Measurements from ENCODE around the gene IDUA.

Gene IDUA

GRCh38 chr4:950136-951020, 36.5 kb upstream of the IDUA start:
- Histone ChIP-seq H3K27me3 (ENCODE audit: control insufficient read depth in 5 of 5, insufficient read depth in 4 of 5, low read length in 5 of 5) (no peaks in the 10 kb centered on the region), H3K9me3 (ENCODE audit: control insufficient read depth in 5 of 5, low read length in 5 of 5) (no peaks in the 10 kb centered on the region), H3K4me1 (ENCODE audit: control insufficient read depth in 5 of 5, insufficient read depth in 5 of 5, low read length in 5 of 5) (peaks cover 0 to 3% (median 0%) of the 10 kb centered on the region in 5 donors), H3K27ac (ENCODE audit: low read depth, low read length) (no peak overlapping the region), H3K36me3 (ENCODE audit: control insufficient read depth in 5 of 5, insufficient read depth in 5 of 5, low read length in 5 of 5) (peaks cover 0 to 43% (median 30%) of the 10 kb centered on the region in 5 donors), H3K4me3 (ENCODE audit: low read depth in 1 of 5, low read length in 5 of 5) (no peak overlapping the region), H3K9ac (ENCODE audit: low read length in 5 of 5) (no peak overlapping the region)

GRCh38 chr4:951186-951585, 35.7 kb upstream of the IDUA start:
- Histone ChIP-seq H3K27me3 (ENCODE audit: control insufficient read depth in 5 of 5, insufficient read depth in 4 of 5, low read length in 5 of 5) (no peaks in the 10 kb centered on the region), H3K36me3 (ENCODE audit: control insufficient read depth in 5 of 5, insufficient read depth in 5 of 5, low read length in 5 of 5) (peaks cover 0 to 51% (median 32%) of the 10 kb centered on the region in 5 donors), H3K9me3 (ENCODE audit: control insufficient read depth in 5 of 5, low read length in 5 of 5) (no peaks in the 10 kb centered on the region), H3K4me3 (ENCODE audit: low read depth in 1 of 5, low read length in 5 of 5) (no peak overlapping the region), H3K4me1 (ENCODE audit: control insufficient read depth in 5 of 5, insufficient read depth in 5 of 5, low read length in 5 of 5) (peaks cover 0 to 3% (median 0%) of the 10 kb centered on the region in 5 donors), H3K9ac (ENCODE audit: low read length in 5 of 5) (no peak overlapping the region), H3K27ac (ENCODE audit: low read depth, low read length) (no peak overlapping the region)

GRCh38 chr4:951594-952468, 35.0 kb upstream of the IDUA start:
- Histone ChIP-seq H3K9me3 (ENCODE audit: control insufficient read depth in 5 of 5, low read length in 5 of 5) (no peaks in the 10 kb centered on the region), H3K9ac (ENCODE audit: low read length in 5 of 5) (no peak overlapping the region), H3K36me3 (ENCODE audit: control insufficient read depth in 5 of 5, insufficient read depth in 5 of 5, low read length in 5 of 5) (peaks cover 0 to 51% (median 32%) of the 10 kb centered on the region in 5 donors), H3K27me3 (ENCODE audit: control insufficient read depth in 5 of 5, insufficient read depth in 4 of 5, low read length in 5 of 5) (no peaks in the 10 kb centered on the region), H3K4me3 (ENCODE audit: low read depth in 1 of 5, low read length in 5 of 5) (no peak overlapping the region), H3K4me1 (ENCODE audit: control insufficient read depth in 5 of 5, insufficient read depth in 5 of 5, low read length in 5 of 5) (no peaks in the 10 kb centered on the region), H3K27ac (ENCODE audit: low read depth, low read length) (no peak overlapping the region)

- H3K27me3 ChIP-seq (ENCODE audit: control insufficient read depth in 5 of 5, insufficient read depth in 4 of 5, low read length in 5 of 5), result no peaks in the 10 kb centered on the region
- no peak overlapping the region for H3K9ac ChIP-seq (ENCODE audit: low read length in 5 of 5)
- peaks cover 0 to 60% (median 40%) of the 10 kb centered on the region in 5 donors for H3K36me3 ChIP-seq (ENCODE audit: control insufficient read depth in 5 of 5, insufficient read depth in 5 of 5, low read length in 5 of 5)
- H3K27ac ChIP-seq (ENCODE audit: low read depth, low read length), result no peak overlapping the region
- H3K4me1 ChIP-seq (ENCODE audit: control insufficient read depth in 5 of 5, insufficient read depth in 5 of 5, low read length in 5 of 5), result no peaks in the 10 kb centered on the region
- H3K9me3 ChIP-seq (ENCODE audit: control insufficient read depth in 5 of 5, low read length in 5 of 5), result no peaks in the 10 kb centered on the region
- H3K4me3 ChIP-seq (ENCODE audit: low read depth in 1 of 5, low read length in 5 of 5), result no peak overlapping the region
These were observed 33.8 kb upstream of the IDUA start for GRCh38 chr4:952881-953573.

- Histone ChIP-seq H3K4me3 (ENCODE audit: low read depth in 1 of 5, low read length in 5 of 5) (no peak overlapping the region), H3K9me3 (ENCODE audit: control insufficient read depth in 5 of 5, low read length in 5 of 5) (no peaks in the 10 kb centered on the region), H3K9ac (ENCODE audit: low read length in 5 of 5) (no peak overlapping the region), H3K27me3 (ENCODE audit: control insufficient read depth in 5 of 5, insufficient read depth in 4 of 5, low read length in 5 of 5) (no peaks in the 10 kb centered on the region), H3K27ac (ENCODE audit: low read depth, low read length) (no peak overlapping the region), H3K36me3 (ENCODE audit: control insufficient read depth in 5 of 5, insufficient read depth in 5 of 5, low read length in 5 of 5) (peaks cover 0 to 65% (median 42%) of the 10 kb centered on the region in 5 donors), H3K4me1 (ENCODE audit: control insufficient read depth in 5 of 5, insufficient read depth in 5 of 5, low read length in 5 of 5) (no peaks in the 10 kb centered on the region)
These were observed 33.3 kb upstream of the IDUA start for GRCh38 chr4:953574-953915.

- Histone ChIP-seq H3K4me3 (ENCODE audit: low read depth in 1 of 5, low read length in 5 of 5) (no peak overlapping the region), H3K27me3 (ENCODE audit: control insufficient read depth in 5 of 5, insufficient read depth in 4 of 5, low read length in 5 of 5) (no peaks in the 10 kb centered on the region), H3K9ac (ENCODE audit: low read length in 5 of 5) (no peak overlapping the region), H3K9me3 (ENCODE audit: control insufficient read depth in 5 of 5, low read length in 5 of 5) (no peaks in the 10 kb centered on the region), H3K36me3 (ENCODE audit: control insufficient read depth in 5 of 5, insufficient read depth in 5 of 5, low read length in 5 of 5) (peaks cover 0 to 73% (median 51%) of the 10 kb centered on the region in 5 donors), H3K27ac (ENCODE audit: low read depth, low read length) (no peak overlapping the region), H3K4me1 (ENCODE audit: control insufficient read depth in 5 of 5, insufficient read depth in 5 of 5, low read length in 5 of 5) (no peaks in the 10 kb centered on the region)
These were observed 32.4 kb upstream of the IDUA start for GRCh38 chr4:954211-955020.

- Histone ChIP-seq H3K27me3 (ENCODE audit: control insufficient read depth in 5 of 5, insufficient read depth in 4 of 5, low read length in 5 of 5) (no peaks in the 10 kb centered on the region), H3K36me3 (ENCODE audit: control insufficient read depth in 5 of 5, insufficient read depth in 5 of 5, low read length in 5 of 5) (peaks cover 0 to 82% (median 57%) of the 10 kb centered on the region in 5 donors), H3K4me3 (ENCODE audit: low read depth in 1 of 5, low read length in 5 of 5) (no peak overlapping the region), H3K4me1 (ENCODE audit: control insufficient read depth in 5 of 5, insufficient read depth in 5 of 5, low read length in 5 of 5) (no peaks in the 10 kb centered on the region), H3K27ac (ENCODE audit: low read depth, low read length) (no peak overlapping the region), H3K9ac (ENCODE audit: low read length in 5 of 5) (no peak overlapping the region), H3K9me3 (ENCODE audit: control insufficient read depth in 5 of 5, low read length in 5 of 5) (no peaks in the 10 kb centered on the region)
These were observed 31.5 kb upstream of the IDUA start for GRCh38 chr4:955161-955921.

- Histone ChIP-seq H3K9me3 (ENCODE audit: control insufficient read depth in 5 of 5, low read length in 5 of 5) (no peaks in the 10 kb centered on the region), H3K27me3 (ENCODE audit: control insufficient read depth in 5 of 5, insufficient read depth in 4 of 5, low read length in 5 of 5) (no peaks in the 10 kb centered on the region), H3K9ac (ENCODE audit: low read length in 5 of 5) (no peak overlapping the region), H3K4me3 (ENCODE audit: low read depth in 1 of 5, low read length in 5 of 5) (no peak overlapping the region), H3K27ac (ENCODE audit: low read depth, low read length) (no peak overlapping the region), H3K4me1 (ENCODE audit: control insufficient read depth in 5 of 5, insufficient read depth in 5 of 5, low read length in 5 of 5) (no peaks in the 10 kb centered on the region), H3K36me3 (ENCODE audit: control insufficient read depth in 5 of 5, insufficient read depth in 5 of 5, low read length in 5 of 5) (peaks cover 0 to 88% (median 61%) of the 10 kb centered on the region in 5 donors)
These were observed 30.9 kb upstream of the IDUA start for GRCh38 chr4:955931-956381.

Data from subcutaneous abdominal adipose tissue (tissue), 5 donors.